GM12878 (cell line): ENCODE data around the gene ABR.

ENCODE experiments used
- BCL11A ChIP-seq: IDR thresholded peaks from 2 replicates; pipeline ENCODE4 v1.6.1; 2011; ENCODE audit warnings: low read depth, low read length
- BHLHE40 ChIP-seq, 2 experiments: fragments of 450-650 bp in 1 of 2; IDR thresholded peaks; 2 replicates each; pipeline ENCODE4 v1.6.1; 2011 to 2017; ENCODE audit warnings: low read depth in 2 of 2, borderline replicate concordance in 1 of 2, improper control_type of control experiment in 1 of 2, low read length in 1 of 2, mild to moderate bottlenecking in 1 of 2
- HCFC1 ChIP-seq: fragments of 150-350 bp; IDR thresholded peaks from 2 replicates; pipeline ENCODE4 v1.6.1; 2014; ENCODE audit warnings: low read length
- KDM1A ChIP-seq: fragments of 200-600 bp; sonication (generic); IDR thresholded peaks from 2 replicates; pipeline ENCODE4 v1.6.1; 2016; ENCODE audit warnings: borderline replicate concordance
- POLR2A ChIP-seq: IDR thresholded peaks from 2 replicates; pipeline ENCODE4 v1.6.1; 2011; ENCODE audit warnings: low read depth, mild to moderate bottlenecking, low read length
- ZBTB4 ChIP-seq: fragments of 450-650 bp; formaldehyde crosslinking; IDR thresholded peaks from 2 replicates; pipeline ENCODE4 v1.4.0; 2022; ENCODE audit warnings: mild to moderate bottlenecking, moderate library complexity

- TF ChIP-seq BCL11A (no peak), ZBTB4 (no peak), POLR2A (peak; percentile 15; the same call in 1 of the 2 replicates), HCFC1 (no peak), BHLHE40 (IDR thresholded peaks at IDR 0.05; ENCODE audit: borderline replicate concordance in 1 of 2, low read depth in 2 of 2, low read length in 1 of 2) (no peak), KDM1A (no peak)
These were observed 84.5 kb downstream of the ABR start for GRCh38 chr17:1095090-1095852.
